Breast epithelium (tissue), 3 donors: Measurements from ENCODE around the gene MAGT1.

Source experiments
- POLR2A ChIP-seq: fragments of 450-650 bp; IDR thresholded peaks from one replicate; pipeline ENCODE4 v1.6.1; 2016; ENCODE audit warnings: antibody characterized with exemption, mild to moderate bottlenecking, moderate library complexity
- TF ChIP-seq, protein P1 (sequence below), 3 donors: fragments of 450-650 bp; IDR thresholded peaks; one replicate each; pipeline ENCODE4 v1.5.1; 2016 to 2017; ENCODE audit warnings: antibody characterized with exemption in 3 of 3, mild to moderate bottlenecking in 3 of 3, moderate library complexity in 3 of 3

DNA sequence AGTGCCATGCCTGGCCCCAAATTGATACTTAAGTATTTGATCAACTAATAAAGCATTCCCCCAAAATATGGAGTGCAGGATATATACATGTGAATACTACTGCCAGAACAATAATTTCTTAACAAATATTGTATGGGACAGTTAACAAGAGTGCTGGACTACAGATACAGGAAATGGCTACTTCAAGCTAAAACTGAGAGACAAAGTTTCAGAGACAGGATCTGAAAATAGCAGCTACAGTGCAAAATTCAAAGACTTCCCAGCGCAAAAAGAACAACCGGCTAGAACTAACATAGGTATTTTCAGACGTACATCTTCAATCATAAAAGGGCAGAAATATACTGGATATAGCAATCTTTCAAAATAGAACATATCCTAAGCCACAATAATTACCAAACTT, 115.5 kb downstream of the MAGT1 start:
- TF ChIP-seq POLR2A = no peak
- TF ChIP-seq, protein P1, sequence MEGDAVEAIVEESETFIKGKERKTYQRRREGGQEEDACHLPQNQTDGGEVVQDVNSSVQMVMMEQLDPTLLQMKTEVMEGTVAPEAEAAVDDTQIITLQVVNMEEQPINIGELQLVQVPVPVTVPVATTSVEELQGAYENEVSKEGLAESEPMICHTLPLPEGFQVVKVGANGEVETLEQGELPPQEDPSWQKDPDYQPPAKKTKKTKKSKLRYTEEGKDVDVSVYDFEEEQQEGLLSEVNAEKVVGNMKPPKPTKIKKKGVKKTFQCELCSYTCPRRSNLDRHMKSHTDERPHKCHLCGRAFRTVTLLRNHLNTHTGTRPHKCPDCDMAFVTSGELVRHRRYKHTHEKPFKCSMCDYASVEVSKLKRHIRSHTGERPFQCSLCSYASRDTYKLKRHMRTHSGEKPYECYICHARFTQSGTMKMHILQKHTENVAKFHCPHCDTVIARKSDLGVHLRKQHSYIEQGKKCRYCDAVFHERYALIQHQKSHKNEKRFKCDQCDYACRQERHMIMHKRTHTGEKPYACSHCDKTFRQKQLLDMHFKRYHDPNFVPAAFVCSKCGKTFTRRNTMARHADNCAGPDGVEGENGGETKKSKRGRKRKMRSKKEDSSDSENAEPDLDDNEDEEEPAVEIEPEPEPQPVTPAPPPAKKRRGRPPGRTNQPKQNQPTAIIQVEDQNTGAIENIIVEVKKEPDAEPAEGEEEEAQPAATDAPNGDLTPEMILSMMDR (IDR thresholded peaks at IDR 0.05) = no peak
